Uterus (tissue), 2 donors: ENCODE measurements around the gene REG4.

Source experiments
- POLR2A ChIP-seq, 2 donors: fragments of 450-650 bp; IDR thresholded peaks; one replicate each; pipeline ENCODE4 v1.6.1; 2016; ENCODE audit warnings: antibody characterized with exemption in 2 of 2, mild to moderate bottlenecking in 1 of 2, moderate library complexity in 1 of 2
- TF ChIP-seq, protein P1 (sequence below), 4 experiments: fragments of 200-600 bp in 2 of 4; fragments of 450-650 bp in 2 of 4; sonication (generic) in 2 of 4; IDR thresholded peaks; one replicate each; pipeline ENCODE4 v1.5.1; 2016 to 2019; ENCODE audit warnings: antibody characterized with exemption in 4 of 4, mild to moderate bottlenecking in 2 of 4, moderate library complexity in 1 of 4

DNA sequence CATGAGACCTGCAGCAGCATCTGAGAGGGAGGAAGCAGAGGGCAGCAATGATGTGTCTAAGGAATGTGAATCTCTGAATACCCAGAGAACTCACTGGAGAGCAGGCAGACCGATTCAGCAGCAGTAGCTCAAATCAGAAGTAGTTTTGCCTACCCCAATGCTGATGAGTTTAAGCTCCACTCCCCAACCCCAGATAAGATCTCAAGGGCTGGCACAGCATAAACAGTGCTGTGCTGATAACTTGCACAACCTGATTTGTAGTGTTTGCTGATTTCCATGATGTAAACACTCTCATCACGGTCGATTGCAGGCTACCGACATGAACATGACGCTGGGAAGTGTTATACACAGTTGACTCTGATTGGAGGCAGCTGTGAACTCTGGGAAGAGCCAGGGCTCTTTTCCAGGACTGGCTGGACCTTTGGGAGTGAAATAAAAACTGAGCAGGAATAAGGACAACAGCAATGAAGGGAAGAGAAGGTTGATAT is 31.3 kb downstream of the REG4 start:
- TF ChIP-seq, protein P1, sequence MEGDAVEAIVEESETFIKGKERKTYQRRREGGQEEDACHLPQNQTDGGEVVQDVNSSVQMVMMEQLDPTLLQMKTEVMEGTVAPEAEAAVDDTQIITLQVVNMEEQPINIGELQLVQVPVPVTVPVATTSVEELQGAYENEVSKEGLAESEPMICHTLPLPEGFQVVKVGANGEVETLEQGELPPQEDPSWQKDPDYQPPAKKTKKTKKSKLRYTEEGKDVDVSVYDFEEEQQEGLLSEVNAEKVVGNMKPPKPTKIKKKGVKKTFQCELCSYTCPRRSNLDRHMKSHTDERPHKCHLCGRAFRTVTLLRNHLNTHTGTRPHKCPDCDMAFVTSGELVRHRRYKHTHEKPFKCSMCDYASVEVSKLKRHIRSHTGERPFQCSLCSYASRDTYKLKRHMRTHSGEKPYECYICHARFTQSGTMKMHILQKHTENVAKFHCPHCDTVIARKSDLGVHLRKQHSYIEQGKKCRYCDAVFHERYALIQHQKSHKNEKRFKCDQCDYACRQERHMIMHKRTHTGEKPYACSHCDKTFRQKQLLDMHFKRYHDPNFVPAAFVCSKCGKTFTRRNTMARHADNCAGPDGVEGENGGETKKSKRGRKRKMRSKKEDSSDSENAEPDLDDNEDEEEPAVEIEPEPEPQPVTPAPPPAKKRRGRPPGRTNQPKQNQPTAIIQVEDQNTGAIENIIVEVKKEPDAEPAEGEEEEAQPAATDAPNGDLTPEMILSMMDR (IDR thresholded peaks at IDR 0.05), result no peak
- TF ChIP-seq POLR2A (IDR thresholded peaks at IDR 0.05), result no peak
